SU-DHL-6 (cell line): ENCODE results near the gene LEMD2.

ENCODE experiments used
- EZH2phosphoT487 ChIP-seq: fragments of 200-600 bp; sonication (generic), shearing (Covaris generic); conservative IDR thresholded peaks from 2 replicates; pipeline ENCODE4 v1.6.1; 2018; ENCODE audit warnings: mild to moderate bottlenecking, antibody characterized with exemption, low read length, moderate library complexity, mixed read lengths
- TF ChIP-seq, protein P1 (sequence below): fragments of 200-600 bp; sonication (generic); IDR thresholded peaks from one replicate; pipeline ENCODE4 v1.5.1; 2017; ENCODE audit warnings: antibody characterized with exemption, mild to moderate bottlenecking, low read length, moderate library complexity; ENCODE audit not compliant: insufficient read depth, poor library complexity, severe bottlenecking

DNA sequence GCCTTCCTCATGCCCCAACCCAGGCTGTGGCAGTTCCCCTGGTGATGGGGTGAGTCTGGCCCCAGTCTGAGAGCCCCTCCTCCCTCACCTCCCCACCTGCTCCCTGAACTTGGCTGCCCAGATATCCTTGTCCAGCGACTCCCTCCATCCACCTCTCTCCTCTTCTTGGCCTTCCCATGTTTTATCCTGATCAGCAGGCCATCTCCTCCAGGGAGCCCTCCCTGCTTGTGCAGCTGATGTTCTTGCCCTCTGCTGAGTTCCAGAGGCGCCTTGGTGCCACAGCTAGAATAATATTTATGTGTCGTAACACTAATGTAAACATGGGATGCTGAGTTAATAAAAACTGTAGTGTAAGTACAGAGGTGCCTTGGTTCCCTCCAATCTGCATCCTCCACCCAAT is 31.8 kb downstream of the LEMD2 start:
- TF ChIP-seq, protein P1, sequence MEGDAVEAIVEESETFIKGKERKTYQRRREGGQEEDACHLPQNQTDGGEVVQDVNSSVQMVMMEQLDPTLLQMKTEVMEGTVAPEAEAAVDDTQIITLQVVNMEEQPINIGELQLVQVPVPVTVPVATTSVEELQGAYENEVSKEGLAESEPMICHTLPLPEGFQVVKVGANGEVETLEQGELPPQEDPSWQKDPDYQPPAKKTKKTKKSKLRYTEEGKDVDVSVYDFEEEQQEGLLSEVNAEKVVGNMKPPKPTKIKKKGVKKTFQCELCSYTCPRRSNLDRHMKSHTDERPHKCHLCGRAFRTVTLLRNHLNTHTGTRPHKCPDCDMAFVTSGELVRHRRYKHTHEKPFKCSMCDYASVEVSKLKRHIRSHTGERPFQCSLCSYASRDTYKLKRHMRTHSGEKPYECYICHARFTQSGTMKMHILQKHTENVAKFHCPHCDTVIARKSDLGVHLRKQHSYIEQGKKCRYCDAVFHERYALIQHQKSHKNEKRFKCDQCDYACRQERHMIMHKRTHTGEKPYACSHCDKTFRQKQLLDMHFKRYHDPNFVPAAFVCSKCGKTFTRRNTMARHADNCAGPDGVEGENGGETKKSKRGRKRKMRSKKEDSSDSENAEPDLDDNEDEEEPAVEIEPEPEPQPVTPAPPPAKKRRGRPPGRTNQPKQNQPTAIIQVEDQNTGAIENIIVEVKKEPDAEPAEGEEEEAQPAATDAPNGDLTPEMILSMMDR = no peak
- no peak for TF ChIP-seq EZH2phosphoT487
